ENCODE results near the gene DOK6. TPM values are rescaled to one million over a fixed set of nuclear protein-coding genes. Genes with fewer than 3 reads are reported as not detected.

DOK6 gene
- total RNA-seq, 6 experiments from 2014 or later, result not detected

DNA sequence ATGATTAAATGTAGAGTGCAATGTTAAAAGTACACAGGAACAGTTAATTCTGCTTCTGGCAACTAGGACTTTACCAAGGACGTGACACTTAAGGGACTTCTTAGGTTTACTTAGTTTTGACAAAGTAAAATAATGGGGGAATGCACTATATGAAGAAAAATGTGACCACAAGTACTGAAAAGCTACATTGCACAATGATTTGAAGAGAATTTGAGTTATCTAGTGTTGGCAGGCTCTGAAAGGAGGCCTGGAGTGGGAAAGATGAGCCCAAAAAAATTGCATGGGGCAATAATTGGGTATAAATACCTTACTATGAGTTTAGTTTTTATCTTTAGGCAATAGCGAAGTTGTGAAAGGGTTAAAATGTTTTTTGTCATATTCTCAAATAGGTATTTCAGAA lies 173.7 kb downstream of the DOK6 start:
- Mint-ChIP-seq H3K4me1 (ENCODE audit: low read depth) (no peaks in the 10 kb centered on the region), H3K4me3 (no peak overlapping the region), H3K27me3 (ENCODE audit: insufficient read depth) (no peaks in the 10 kb centered on the region), H3K36me3 (ENCODE audit: low read depth) (no peaks in the 10 kb centered on the region), H3K9me3 (peaks cover 4% of the 10 kb centered on the region), H3K27ac (no peak overlapping the region)
- TF ChIP-seq CTCF (IDR thresholded peaks at IDR 0.05), result no peak
- no peak for DNase-seq

GRCh38 chr18:69580107-69580506 lies 179.4 kb downstream of the DOK6 start:
- H3K36me3 Mint-ChIP-seq (ENCODE audit: low read depth), result no peaks in the 10 kb centered on the region
- H3K4me3 Mint-ChIP-seq, result no peak overlapping the region
- no peak overlapping the region for H3K27ac Mint-ChIP-seq
- TF ChIP-seq CTCF (IDR thresholded peaks at IDR 0.05), result no peak
- H3K27me3 Mint-ChIP-seq (ENCODE audit: insufficient read depth), result peaks cover 1% of the 10 kb centered on the region; the same call in 1 of the 2 replicates
- peaks cover 18% of the 10 kb centered on the region; the same call in 1 of the 2 replicates for H3K9me3 Mint-ChIP-seq
- DNase-seq, result no peak
- no peaks in the 10 kb centered on the region for H3K4me1 Mint-ChIP-seq (ENCODE audit: low read depth)

- Mint-ChIP-seq H3K27ac (no peak overlapping the region), H3K27me3 (ENCODE audit: insufficient read depth) (peaks cover 1% of the 10 kb centered on the region; the same call in 1 of the 2 replicates), H3K9me3 (peaks cover 25% of the 10 kb centered on the region), H3K4me1 (ENCODE audit: low read depth) (no peaks in the 10 kb centered on the region), H3K4me3 (no peak overlapping the region), H3K36me3 (ENCODE audit: low read depth) (no peaks in the 10 kb centered on the region)
- DNase-seq, result no peak
- no peak for TF ChIP-seq CTCF (IDR thresholded peaks at IDR 0.05)
Observed at GRCh38 chr18:69584429-69584828, 183.7 kb downstream of the DOK6 start.

DNA sequence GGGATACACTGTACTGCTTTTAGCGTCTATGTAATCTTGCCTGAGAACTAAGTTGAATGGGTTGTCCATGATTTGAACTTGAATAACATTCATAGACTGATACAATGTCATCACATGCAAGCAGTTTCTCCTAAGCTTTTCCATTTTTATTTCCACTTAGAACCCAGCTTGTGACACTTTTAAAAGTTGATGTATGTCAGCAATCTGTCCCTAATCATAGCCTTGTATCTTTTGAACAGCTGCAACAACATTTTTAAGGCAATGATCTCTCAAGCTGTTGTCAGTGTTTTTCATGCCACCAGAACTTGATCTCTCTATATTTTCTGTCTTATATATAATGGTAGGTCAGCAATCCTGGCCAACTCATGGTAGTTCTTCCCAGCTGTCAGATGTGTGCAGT lies 185.0 kb downstream of the DOK6 start:
- Mint-ChIP-seq H3K4me3 (no peak overlapping the region), H3K27ac (no peak overlapping the region), H3K4me1 (ENCODE audit: low read depth) (no peaks in the 10 kb centered on the region), H3K36me3 (ENCODE audit: low read depth) (no peaks in the 10 kb centered on the region), H3K9me3 (peaks cover 18% of the 10 kb centered on the region), H3K27me3 (ENCODE audit: insufficient read depth) (peaks cover 1% of the 10 kb centered on the region; the same call in 1 of the 2 replicates)
- no peak for DNase-seq
- TF ChIP-seq CTCF (IDR thresholded peaks at IDR 0.05), result no peak

- TF ChIP-seq CTCF (IDR thresholded peaks at IDR 0.05), result no peak
- peaks cover 12% of the 10 kb centered on the region for H3K9me3 Mint-ChIP-seq
- no peak overlapping the region for H3K4me3 Mint-ChIP-seq
- H3K27ac Mint-ChIP-seq, result no peak overlapping the region
- H3K27me3 Mint-ChIP-seq (ENCODE audit: insufficient read depth), result peaks cover 1% of the 10 kb centered on the region; the same call in 1 of the 2 replicates
- H3K36me3 Mint-ChIP-seq (ENCODE audit: low read depth), result no peaks in the 10 kb centered on the region
- H3K4me1 Mint-ChIP-seq (ENCODE audit: low read depth), result no peaks in the 10 kb centered on the region
- DNase-seq, result no peak
Observed at GRCh38 chr18:69586537-69586936, 185.8 kb downstream of the DOK6 start.

GRCh38 chr18:69588301-69588700 lies 187.6 kb downstream of the DOK6 start:
- Mint-ChIP-seq H3K4me1 (ENCODE audit: low read depth) (no peaks in the 10 kb centered on the region), H3K27ac (no peak overlapping the region), H3K36me3 (ENCODE audit: low read depth) (no peaks in the 10 kb centered on the region), H3K27me3 (ENCODE audit: insufficient read depth) (no peaks in the 10 kb centered on the region; the same call in 1 of the 2 replicates), H3K9me3 (peaks cover 16% of the 10 kb centered on the region), H3K4me3 (no peak overlapping the region)
- DNase-seq, result no peak
- no peak for TF ChIP-seq CTCF (IDR thresholded peaks at IDR 0.05)
